H1 (cell line): ENCODE measurements around the gene SLFN5. TPM values are rescaled to one million over a fixed set of nuclear protein-coding genes. Genes with fewer than 3 reads are reported as not detected.

ENCODE experiments used
- CTBP2 ChIP-seq: IDR thresholded peaks from 2 replicates; pipeline ENCODE4 v1.7.0; 2011; ENCODE audit warnings: borderline replicate concordance, mild to moderate bottlenecking, moderate library complexity, mixed read lengths, low read length; ENCODE audit not compliant: insufficient read depth, insufficient read length
- NANOG ChIP-seq: IDR thresholded peaks from 2 replicates; pipeline ENCODE4 v1.6.1; 2011; ENCODE audit warnings: low read length, low read depth, mild to moderate bottlenecking, inconsistent platforms; ENCODE audit not compliant: insufficient read depth, poor library complexity, severe bottlenecking
- PHF8 ChIP-seq: fragments of 200-600 bp; sonication (generic); conservative IDR thresholded peaks from 2 replicates; pipeline ENCODE4 v1.7.1; 2012; ENCODE audit warnings: low read depth, mild to moderate bottlenecking, inconsistent platforms, low read length, moderate library complexity
- TEAD4 ChIP-seq: IDR thresholded peaks from 2 replicates; pipeline ENCODE4 v1.6.1; 2012; ENCODE audit warnings: low read depth, low read length, inconsistent platforms, mixed read lengths
- polyA plus RNA-seq, 7 experiments: library from polyadenylated mRNA; depleted of rRNA in 3 of 7; stranded (reverse) in 5 of 7; unstranded in 2 of 7; fragments of >200 nt in 5 of 7; fragments of 200-250 nt in 2 of 7; gene quantifications; 1 replicate in 5 of 7; 2 replicates in 1 of 7; 4 replicates in 1 of 7; pipeline versions ENCODE4 v1.2.1 to v1.2.3, GENCODE V29; 2011 to 2013; ENCODE audit warnings: missing spikeins in 2 of 7, mixed read lengths in 2 of 7
- total RNA-seq: library from RNA; stranded (reverse); fragmentation: NEBNext Ultra II Directional; extraction: Animal tissue kit (Norgen Biotek cat#: 25700); gene quantifications from 2 replicates; pipeline ENCODE4 v1.2.1, GENCODE V29; 2021

SLFN5 gene
- total and polyA plus RNA-seq, 2 of the 8 experiments (the other 6 are each of a cell fraction or from before 2014, with no cell fraction given) = 0.86 to 3.0 TPM

GRCh38 chr17:35259001-35259400 lies 16.1 kb downstream of the SLFN5 start (continued):
- no peak for TF ChIP-seq PHF8
- no peak for TF ChIP-seq TEAD4
- no peak for TF ChIP-seq CTBP2
- no peak for TF ChIP-seq NANOG
